Endodermal cell (in vitro differentiated cells): Measurements from ENCODE around the gene SLC25A31. TPM values are rescaled to one million over a fixed set of nuclear protein-coding genes. Genes with fewer than 3 reads are reported as not detected.

Experiments used
- DNase-seq: peaks from one replicate; pipeline ENCODE4 v3.0.0-alpha.2; 2017
- H3K27ac ChIP-seq: 2 replicates; pipeline ENCODE4 v1.5.1; 2013; ENCODE audit warnings: mild to moderate bottlenecking, low read depth, low read length, moderate library complexity
- H3K27me3 ChIP-seq: 2 replicates; pipeline ENCODE4 v1.6.1; 2013; ENCODE audit warnings: mild to moderate bottlenecking, low read length, moderate library complexity; ENCODE audit not compliant: insufficient read depth, control insufficient read depth, poor library complexity, severe bottlenecking
- H3K36me3 ChIP-seq: 2 replicates; pipeline ENCODE4 v1.7.0; 2013; ENCODE audit warnings: mild to moderate bottlenecking, low read length, moderate library complexity; ENCODE audit not compliant: control insufficient read depth, insufficient read depth
- H3K4me1 ChIP-seq: one replicate; pipeline ENCODE4 v1.7.0; 2013; ENCODE audit warnings: low read length; ENCODE audit not compliant: control insufficient read depth, insufficient read depth
- H3K4me3 ChIP-seq: 2 replicates; pipeline ENCODE4 v1.5.1; 2013; ENCODE audit warnings: mild to moderate bottlenecking, low read length, moderate library complexity
- H3K9ac ChIP-seq: 2 replicates; pipeline ENCODE4 v1.6.1; 2013; ENCODE audit warnings: mild to moderate bottlenecking, low read length, moderate library complexity; ENCODE audit not compliant: poor library complexity, severe bottlenecking; ENCODE audit errors: extremely low read depth
- H3K9me3 ChIP-seq: 2 replicates; pipeline ENCODE4 v1.6.1; 2013; ENCODE audit warnings: mild to moderate bottlenecking, low read length, moderate library complexity; ENCODE audit not compliant: control insufficient read depth
- H3K27ac Mint-ChIP-seq: 2 replicates; pipeline ENCODE4 v1.8.0; 2020; ENCODE audit warnings: mixed read lengths
- H3K27me3 Mint-ChIP-seq: 2 replicates; pipeline ENCODE4 v1.8.0; 2021; ENCODE audit warnings: mild to moderate bottlenecking, mixed read lengths; ENCODE audit not compliant: insufficient read depth
- H3K36me3 Mint-ChIP-seq: 2 replicates; pipeline ENCODE4 v1.8.0; 2020; ENCODE audit warnings: low read depth, mixed read lengths
- H3K4me1 Mint-ChIP-seq: 2 replicates; pipeline ENCODE4 v1.8.0; 2020; ENCODE audit warnings: mixed read lengths
- H3K4me3 Mint-ChIP-seq: 2 replicates; pipeline ENCODE4 v1.8.0; 2020; ENCODE audit warnings: mild to moderate bottlenecking, moderate library complexity, mixed read lengths
- H3K9me3 Mint-ChIP-seq: 2 replicates; pipeline ENCODE4 v1.8.0; 2020; ENCODE audit warnings: mild to moderate bottlenecking, mixed read lengths
- WGBS, 2 experiments: methylation state at CpG; one replicate each; pipeline versions ENCODE4 v1.1.5 to v1.1.7; 2013; ENCODE audit warnings: missing lambda C conversion rate in 2 of 2, mixed read lengths in 1 of 2; ENCODE audit not compliant: insufficient coverage in 1 of 2, insufficient read length in 1 of 2; 5-methylcytosine and 5-hydroxymethylcytosine counted together
- long read RNA-seq, 4 experiments: library from polyadenylated mRNA in 2 of 4; library from RNA in 1 of 4; library from capped mRNA in 1 of 4; stranded (forward) in 3 of 4; unstranded in 1 of 4; transcript quantifications; one replicate each; pipeline ENCODE4 v2.0.0, GENCODE V29; 2020 to 2021; ENCODE audit warnings: inconsistent platforms in 1 of 4
- polyA plus RNA-seq, 2 experiments: library from polyadenylated mRNA; stranded (reverse); fragments of 50-300 nt; gene quantifications; one replicate each; pipeline ENCODE4 v1.2.3, GENCODE V29; 2013
- total RNA-seq, 2 donors: library from RNA; stranded (reverse); fragmentation: NEBNext Ultra II Directional in 1 of 2; extraction: Animal tissue kit (Norgen Biotek cat#: 25700) in 1 of 2; gene quantifications; 2 replicates in 1 of 2; 3 replicates in 1 of 2; pipeline ENCODE4 v1.2.1, GENCODE V29; 2021
- TF ChIP-seq, protein P1 (sequence below): fragments of 200-600 bp; sonication (generic); conservative IDR thresholded peaks from 2 replicates; pipeline ENCODE4 v1.5.0; 2021; ENCODE audit warnings: antibody characterized with exemption, mild to moderate bottlenecking

SLC25A31 gene
- total RNA-seq = not detected
- polyA plus RNA-seq (2013, experiment 1 of 2) = not detected
- not detected for polyA plus RNA-seq (2013, experiment 2 of 2)
- long read RNA-seq, experiment 1 = 0 reads
- long read RNA-seq, experiment 2 = 0 reads
- long read RNA-seq, experiment 3 = 0 reads
- long read RNA-seq, experiment 4 = 0 reads

DNA sequence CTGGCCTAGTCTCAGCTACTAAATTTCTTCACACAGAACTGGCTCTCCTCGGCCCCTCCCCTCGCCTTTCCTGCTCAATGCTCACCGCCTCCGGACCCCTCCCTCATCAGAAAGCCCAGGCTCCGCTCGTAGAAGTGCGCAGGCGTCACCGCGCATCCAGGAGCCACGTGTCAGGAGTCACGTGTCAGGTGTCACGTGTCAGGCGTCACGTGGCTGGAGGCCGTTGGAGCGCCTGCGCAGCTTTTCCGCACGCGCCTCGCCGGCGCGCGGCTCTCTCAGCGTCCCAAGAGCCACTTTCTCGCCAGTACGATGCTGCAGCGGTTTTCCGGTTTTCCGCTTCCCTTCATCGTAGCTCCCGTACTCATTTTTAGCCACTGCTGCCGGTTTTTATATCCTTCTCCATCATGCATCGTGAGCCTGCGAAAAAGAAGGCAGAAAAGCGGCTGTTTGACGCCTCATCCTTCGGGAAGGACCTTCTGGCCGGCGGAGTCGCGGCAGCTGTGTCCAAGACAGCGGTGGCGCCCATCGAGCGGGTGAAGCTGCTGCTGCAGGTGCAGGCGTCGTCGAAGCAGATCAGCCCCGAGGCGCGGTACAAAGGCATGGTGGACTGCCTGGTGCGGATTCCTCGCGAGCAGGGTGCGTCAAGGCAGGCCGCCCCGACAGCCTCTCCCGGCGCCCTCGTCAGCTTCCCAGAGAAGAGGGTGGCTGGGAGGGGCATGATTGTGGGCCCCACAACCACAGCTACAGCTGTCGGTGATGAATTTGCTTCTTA is at the start of gene SLC25A31:
SLC25A31 (plus strand) TSS at position 259 of the 772 bp plus-strand sequence; CDS start at position 405, 146 bp downstream.
- no peaks in the 10 kb centered on the region for H3K36me3 Mint-ChIP-seq
- no peaks in the 10 kb centered on the region for H3K9me3 ChIP-seq
- H3K27me3 Mint-ChIP-seq = no peaks in the 10 kb centered on the region
- 96 to 97% methylated on average over 53 to 64 of the region's 64 CpGs for WGBS, 2 experiments
- H3K4me1 ChIP-seq = no peaks in the 10 kb centered on the region
- no peaks in the 10 kb centered on the region for H3K27me3 ChIP-seq
- no peaks in the 10 kb centered on the region for H3K4me1 Mint-ChIP-seq
- H3K27ac Mint-ChIP-seq = no peak within 1 kb of the TSS
- H3K27ac ChIP-seq = no peak within 1 kb of the TSS
- no peak within 1 kb of the TSS for H3K4me3 ChIP-seq
- no peak within 1 kb of the TSS for H3K9ac ChIP-seq
- H3K4me3 Mint-ChIP-seq = no peak within 1 kb of the TSS
- TF ChIP-seq, protein P1, sequence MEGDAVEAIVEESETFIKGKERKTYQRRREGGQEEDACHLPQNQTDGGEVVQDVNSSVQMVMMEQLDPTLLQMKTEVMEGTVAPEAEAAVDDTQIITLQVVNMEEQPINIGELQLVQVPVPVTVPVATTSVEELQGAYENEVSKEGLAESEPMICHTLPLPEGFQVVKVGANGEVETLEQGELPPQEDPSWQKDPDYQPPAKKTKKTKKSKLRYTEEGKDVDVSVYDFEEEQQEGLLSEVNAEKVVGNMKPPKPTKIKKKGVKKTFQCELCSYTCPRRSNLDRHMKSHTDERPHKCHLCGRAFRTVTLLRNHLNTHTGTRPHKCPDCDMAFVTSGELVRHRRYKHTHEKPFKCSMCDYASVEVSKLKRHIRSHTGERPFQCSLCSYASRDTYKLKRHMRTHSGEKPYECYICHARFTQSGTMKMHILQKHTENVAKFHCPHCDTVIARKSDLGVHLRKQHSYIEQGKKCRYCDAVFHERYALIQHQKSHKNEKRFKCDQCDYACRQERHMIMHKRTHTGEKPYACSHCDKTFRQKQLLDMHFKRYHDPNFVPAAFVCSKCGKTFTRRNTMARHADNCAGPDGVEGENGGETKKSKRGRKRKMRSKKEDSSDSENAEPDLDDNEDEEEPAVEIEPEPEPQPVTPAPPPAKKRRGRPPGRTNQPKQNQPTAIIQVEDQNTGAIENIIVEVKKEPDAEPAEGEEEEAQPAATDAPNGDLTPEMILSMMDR = no peak
- no peaks in the 10 kb centered on the region for H3K36me3 ChIP-seq
- H3K9me3 Mint-ChIP-seq = no peaks in the 10 kb centered on the region
- DNase-seq = peak; percentile 49

DNA sequence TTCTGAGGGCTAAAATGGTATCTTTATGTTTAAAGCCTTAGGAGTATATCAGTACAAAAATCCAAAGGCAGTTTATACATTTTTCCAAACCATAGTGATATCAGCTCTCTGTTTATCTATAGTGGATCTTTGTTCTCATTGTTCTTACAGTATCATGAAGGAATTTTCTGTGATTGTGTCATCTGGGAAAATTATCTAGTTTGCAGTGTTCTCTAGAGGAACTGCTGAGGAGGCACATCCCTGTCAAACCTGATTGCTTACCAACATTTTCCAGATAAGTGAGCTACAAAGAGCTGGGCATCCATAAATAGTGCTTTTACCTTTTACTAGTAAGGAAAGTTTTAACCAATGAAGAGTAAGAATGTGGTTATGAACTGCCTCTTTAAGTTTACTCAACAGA is 44.9 kb upstream of the SLC25A31 start:
- no peaks in the 10 kb centered on the region for H3K27me3 Mint-ChIP-seq
- TF ChIP-seq, protein P1 = no peak
- H3K4me1 Mint-ChIP-seq = no peaks in the 10 kb centered on the region
- Histone ChIP-seq H3K27ac (no peak overlapping the region), H3K9me3 (no peaks in the 10 kb centered on the region), H3K9ac (no peak overlapping the region), H3K36me3 (peaks cover 29% of the 10 kb centered on the region), H3K4me3 (no peak overlapping the region), H3K27me3 (no peaks in the 10 kb centered on the region), H3K4me1 (no peaks in the 10 kb centered on the region)
- no peak overlapping the region for H3K4me3 Mint-ChIP-seq
- H3K36me3 Mint-ChIP-seq = peaks cover 23% of the 10 kb centered on the region
- no peak for DNase-seq
- no peak overlapping the region for H3K27ac Mint-ChIP-seq
- H3K9me3 Mint-ChIP-seq = no peaks in the 10 kb centered on the region

DNA sequence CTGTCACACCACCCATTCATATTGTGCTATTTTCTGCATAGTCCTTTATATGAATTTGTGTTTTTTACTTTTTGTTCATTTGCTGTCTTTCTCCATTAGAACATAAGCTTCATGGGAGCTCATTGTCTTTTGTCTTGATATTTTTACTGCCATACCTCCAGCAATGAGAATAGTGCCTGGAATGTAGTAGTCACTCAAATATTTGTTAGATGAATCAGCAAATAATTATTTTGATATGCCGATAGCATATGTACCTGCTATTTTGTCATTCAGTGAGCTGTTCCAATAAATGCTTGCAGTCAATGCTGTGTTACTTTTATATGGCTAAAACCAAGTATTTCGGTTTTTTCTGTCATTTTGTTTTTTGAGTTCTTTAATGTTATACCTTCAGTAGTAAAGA is 43.5 kb upstream of the SLC25A31 start:
- H3K36me3 ChIP-seq = peaks cover 29% of the 10 kb centered on the region
- Mint-ChIP-seq H3K9me3 (no peaks in the 10 kb centered on the region), H3K4me1 (no peaks in the 10 kb centered on the region), H3K27me3 (no peaks in the 10 kb centered on the region), H3K36me3 (peaks cover 34% of the 10 kb centered on the region), H3K4me3 (no peak overlapping the region), H3K27ac (no peak overlapping the region)
- no peak overlapping the region for H3K27ac ChIP-seq
- H3K9ac ChIP-seq = no peak overlapping the region
- H3K27me3 ChIP-seq = no peaks in the 10 kb centered on the region
- H3K4me1 ChIP-seq = no peaks in the 10 kb centered on the region
- H3K9me3 ChIP-seq = no peaks in the 10 kb centered on the region
- WGBS, 2 experiments = 97 to 100% methylated on average over 1 to 2 of the region's 2 CpGs
- TF ChIP-seq, protein P1 = no peak
- H3K4me3 ChIP-seq = no peak overlapping the region
- no peak for DNase-seq
